GM18907 (cell line): ENCODE measurements around the gene TPK1.
"Not testable (repeated sequence)": the region's sequence is repeated elsewhere in the genome, so short reads cannot be mapped to it uniquely, and the experiment has no call there.

Experiments
- ATAC-seq: cut with Tn5 transposase; IDR thresholded peaks from one replicate; pipeline ENCODE4 v1.9.1; 2021; ENCODE audit warnings: mild to moderate bottlenecking, moderate library complexity; ENCODE audit not compliant: unreplicated experiment

Gene TPK1

DNA sequence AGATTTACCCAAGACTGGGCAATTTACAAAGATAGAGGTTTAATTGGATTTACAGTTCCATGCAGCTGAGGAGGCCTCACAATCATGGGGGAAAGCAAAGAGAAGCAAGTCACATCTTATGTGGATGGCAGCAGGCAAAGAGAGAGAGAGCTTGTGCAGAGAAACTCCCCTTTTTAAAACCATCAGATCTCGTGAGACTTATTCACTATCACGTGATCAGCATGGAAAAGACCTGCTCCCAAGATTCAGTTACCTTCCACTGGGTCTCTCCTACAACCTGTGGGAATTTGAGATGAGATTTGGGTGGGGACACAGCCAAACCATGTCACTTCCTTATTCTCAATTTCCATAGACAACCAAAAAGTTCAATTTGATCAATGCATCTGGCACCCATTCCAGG is 407.4 kb downstream of the TPK1 start:
- ATAC-seq: no peak

DNA sequence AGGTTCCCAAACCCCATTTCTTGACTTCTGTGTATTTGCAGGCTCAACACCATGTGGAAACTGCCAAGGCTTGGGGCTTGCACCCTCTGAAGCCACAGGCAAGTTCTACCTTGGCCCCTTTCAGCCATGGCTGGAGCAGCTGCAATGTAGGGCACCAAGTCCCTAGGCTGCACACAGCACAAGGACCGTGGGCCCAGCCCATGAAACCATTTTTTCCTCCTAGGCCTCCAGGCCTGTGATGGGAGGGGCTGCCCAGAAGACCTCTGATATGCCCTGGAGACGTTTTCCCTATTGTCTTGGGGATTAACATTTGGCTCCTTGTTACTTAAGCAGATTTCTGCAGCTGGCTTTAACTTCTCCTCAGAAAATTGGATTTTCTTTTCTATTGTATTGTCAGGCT is 408.3 kb downstream of the TPK1 start:
- not testable (repeated sequence) for ATAC-seq

DNA sequence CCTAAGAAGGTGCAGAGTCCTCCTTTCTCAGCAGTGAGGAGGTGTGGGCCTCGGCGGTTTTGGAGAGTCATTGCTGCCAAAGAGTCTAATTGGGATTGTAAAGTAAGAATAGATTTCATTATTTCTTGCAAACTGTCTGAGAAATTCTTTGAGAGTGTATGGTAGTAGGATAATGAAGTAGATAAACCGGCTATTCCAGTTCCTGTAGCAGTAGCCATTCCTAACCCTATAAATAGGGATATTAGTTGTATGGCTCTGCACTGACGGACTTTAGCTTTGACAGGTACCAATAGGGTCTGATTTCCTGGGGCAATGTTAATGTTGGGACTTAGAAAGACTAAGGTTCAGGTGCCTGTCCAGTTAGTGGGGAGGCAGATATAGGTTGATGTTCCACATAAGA is 416.9 kb downstream of the TPK1 start:
- not testable (repeated sequence) for ATAC-seq

DNA sequence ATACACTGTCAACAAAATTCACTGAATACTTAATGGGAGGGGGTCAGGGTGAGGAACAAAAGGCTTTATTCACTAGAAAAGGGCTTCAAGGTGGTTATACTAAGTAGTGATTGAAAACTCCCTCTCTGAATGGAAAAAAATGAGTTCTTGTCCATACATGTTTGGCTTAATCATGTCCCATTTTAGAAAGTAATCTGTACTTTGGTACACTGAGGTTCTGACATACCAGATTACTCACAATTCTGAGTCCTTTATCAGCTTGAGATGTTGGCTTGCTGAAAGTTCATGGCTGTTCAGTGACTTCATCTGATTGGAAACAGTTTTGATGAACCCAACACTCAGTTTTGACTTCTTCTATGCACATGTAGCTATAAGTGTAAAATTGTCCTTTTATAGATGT is 419.5 kb downstream of the TPK1 start:
- ATAC-seq: no peak

DNA sequence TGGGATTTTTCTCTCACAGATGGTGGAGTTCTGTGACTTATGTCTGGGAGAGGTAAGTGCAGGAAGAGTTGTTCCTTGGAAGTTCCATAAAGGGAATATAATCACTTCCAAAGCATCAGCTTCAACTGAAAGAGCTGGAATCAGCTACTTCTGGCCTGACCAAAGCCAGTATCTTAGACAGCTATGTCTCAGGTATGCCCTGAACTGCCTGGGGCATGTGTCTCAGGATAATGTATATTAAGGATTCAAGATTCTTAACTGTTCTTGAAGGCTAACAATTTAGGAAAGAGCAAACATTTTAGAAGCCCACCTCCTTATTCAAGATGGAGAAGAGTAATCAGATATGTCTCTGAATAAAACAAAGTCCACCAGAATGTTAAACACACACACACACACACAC is 420.0 kb downstream of the TPK1 start:
- ATAC-seq: no peak

DNA sequence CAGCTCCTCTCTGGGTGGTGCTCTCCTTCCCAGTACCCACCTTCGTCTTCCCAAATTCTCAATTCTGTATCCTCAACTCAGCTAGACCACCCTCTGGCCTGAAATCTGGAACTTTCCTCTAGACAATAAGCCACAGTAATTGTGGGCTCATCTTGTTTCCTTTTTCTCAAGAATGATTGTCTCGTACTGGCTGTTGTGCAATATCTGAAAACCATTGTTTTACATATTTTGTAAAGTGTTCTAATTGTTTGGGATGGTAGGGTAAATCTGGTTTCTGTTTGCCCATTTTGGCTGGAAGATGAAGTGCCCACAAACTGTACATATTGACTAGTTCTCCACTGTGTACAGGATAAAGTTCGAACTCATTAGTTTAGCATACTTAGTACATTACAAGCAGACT is 421.0 kb downstream of the TPK1 start:
- no peak for ATAC-seq

DNA sequence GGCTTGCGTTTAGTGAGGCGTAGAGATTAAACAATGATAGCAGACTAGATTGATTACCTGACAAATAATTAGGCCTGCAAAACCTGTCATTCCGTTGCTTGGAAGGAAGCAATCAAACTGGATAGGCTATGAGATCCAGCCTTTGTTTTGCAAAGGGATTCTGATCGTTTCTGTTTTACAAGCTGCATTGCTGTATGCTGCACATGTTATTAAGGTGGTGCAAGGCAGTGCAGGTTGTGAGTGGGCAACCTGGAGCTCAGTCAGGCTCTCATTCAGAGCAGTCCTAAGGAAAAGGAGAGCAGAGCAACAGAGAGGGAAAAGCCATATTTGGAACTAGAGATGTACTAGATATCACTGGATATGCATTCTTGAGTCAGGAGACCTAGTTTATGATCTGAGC is 425.4 kb downstream of the TPK1 start:
- ATAC-seq: no peak

DNA sequence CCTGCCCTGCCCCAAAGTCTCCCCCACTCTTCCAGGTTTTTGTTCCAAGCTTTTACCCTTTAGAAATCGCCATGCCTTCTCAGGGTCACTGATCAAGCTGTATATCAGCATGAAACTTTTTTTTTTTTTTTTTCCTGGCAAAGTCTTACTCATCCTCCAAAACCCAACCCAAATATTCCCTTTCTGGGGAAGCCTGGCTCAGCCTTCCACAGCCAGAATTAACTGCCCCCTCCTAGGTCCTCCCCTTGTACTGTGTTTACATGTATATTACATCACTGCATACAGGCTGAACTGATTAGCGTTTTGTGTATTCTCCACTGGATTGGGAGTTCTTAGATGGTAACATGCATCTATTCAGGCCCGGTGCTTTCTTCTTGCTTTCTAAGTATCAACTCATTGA is 427.7 kb downstream of the TPK1 start:
- no peak for ATAC-seq

DNA sequence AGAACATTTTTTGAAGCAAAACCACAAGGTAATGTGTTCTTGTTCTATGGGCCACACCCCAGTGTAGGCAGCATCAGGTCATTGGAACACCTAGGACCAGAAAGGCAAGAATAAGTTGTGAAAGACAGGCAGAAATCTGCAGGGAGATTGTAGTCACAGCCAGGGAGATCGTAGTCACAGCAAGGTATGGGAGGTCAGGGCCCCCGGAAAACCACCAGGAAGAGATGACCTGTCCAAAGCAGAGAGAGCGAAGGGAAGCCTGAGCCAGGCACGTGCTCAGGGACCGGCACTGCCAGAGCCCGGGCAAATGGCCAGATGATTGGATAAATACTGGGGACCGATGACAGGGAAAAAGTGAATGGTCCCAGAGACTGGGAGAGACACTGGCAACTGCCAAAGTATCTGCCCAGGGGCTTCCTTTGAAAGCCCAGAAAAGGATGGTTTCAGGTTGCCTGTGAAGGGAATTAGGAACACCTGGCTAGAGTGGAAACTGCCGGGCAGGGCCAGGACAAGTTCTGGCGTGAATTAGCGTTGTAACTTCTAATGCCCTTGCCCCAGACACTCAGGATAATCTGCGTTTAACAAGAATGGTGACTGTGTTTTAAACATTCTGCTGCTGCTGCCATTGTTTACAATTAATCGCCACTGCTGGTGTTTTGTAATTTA is 428.5 kb downstream of the TPK1 start:
- no peak for ATAC-seq

DNA sequence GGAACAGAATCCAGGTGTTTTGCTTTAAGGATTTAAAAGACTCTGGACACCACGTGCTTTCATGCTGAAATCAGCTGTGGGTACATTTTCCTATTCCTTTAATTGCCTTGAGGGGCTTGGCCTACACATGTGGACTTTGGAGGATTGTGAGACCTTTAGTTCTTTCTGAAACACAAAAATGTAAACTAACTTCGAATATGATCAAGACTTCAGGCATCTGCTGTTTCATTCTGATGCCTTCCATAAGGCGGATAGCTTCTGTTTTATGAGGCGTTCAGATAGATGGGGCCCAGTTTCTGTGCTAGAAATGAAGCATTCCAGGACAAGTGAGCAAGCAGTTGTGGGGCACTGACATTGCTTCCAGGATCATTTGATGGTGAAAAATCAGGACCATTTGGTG is 430.9 kb downstream of the TPK1 start:
- no peak for ATAC-seq

DNA sequence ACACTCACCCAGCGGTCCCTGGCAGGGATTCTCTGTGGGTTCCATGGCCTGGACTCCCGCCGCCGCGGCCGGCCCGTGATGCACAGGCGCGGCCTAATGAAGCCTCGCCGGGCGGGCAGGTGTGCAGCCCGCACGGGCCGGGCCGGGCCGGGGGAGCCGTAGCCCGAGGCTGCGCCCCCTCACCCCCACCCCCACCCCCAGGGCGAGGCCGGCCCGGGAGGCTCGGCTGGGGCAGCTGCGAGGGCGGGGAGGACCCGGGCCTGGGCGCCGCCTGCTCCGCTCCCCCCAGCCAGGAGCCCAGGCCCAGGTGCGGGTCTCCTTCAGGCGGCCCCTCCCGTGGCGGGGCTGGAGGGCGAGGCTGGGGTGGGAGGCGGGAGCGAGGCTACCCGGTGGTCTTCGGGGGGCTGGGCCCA is 432.2 kb downstream of the TPK1 start, which contains the start of gene NOBOX:
Gene NOBOX (minus strand): TSS at position 45 of the 413 bp plus-strand sequence.
- no peak for ATAC-seq

DNA sequence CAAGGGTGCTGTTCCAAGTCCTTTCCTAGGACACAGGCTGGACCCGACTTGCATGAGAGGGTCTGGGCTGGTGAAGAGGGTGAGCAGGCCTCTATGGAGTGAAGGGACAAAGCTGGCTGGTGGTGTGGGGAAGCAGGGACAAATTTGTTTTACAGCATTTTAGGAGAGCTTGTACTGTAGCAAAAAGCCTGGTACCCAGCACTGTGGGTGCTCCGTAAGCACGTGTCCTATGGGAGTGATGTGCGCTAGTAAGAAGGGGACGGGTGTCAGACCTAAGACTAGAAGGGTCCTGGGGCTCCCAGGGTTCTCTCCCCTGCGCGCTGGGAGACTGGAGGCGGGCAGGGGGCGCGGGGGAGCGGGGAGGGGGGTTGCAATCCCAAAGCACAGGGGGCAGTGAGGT is 432.8 kb downstream of the TPK1 start:
- ATAC-seq: no peak
